ENCODE data around the gene C2CD2L. TPM values are rescaled to one million over a fixed set of nuclear protein-coding genes. Genes with fewer than 3 reads are reported as not detected.

C2CD2L gene
- total RNA-seq, 1 experiment from 2014 or later: 5.6 TPM

DNA sequence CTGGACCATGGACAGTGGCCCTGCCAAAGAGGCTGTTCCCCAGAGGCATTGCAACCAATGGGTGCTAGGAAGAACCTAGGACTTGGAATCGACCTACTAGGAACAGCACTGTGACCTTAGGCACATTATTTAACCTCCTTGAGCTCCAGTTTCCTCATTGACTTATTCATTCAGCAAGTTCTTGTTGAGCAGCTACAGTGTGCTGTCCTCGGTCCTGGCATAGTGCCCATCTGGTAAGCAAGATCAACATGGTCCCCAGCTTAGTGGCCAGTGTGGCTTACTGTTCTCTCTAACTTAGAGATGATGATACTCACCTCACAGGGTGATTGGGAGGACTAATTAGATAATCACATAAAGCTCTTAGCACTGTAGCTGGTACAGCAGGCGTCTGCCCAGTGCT is 49.9 kb downstream of the C2CD2L start:
- Histone ChIP-seq H3K79me2 (ENCODE audit: insufficient read depth, low read length) (no peaks in the 10 kb centered on the region), H2BK15ac (ENCODE audit: low read depth, low read length) (no peak overlapping the region), H3K9ac (ENCODE audit: extremely low read depth, insufficient read length, low read length) (no peak overlapping the region), H2BK120ac (ENCODE audit: low read depth, low read length, poor library complexity, severe bottlenecking) (no peak overlapping the region), H2AFZ (ENCODE audit: low read length) (no peak overlapping the region), H3K79me1 (ENCODE audit: insufficient read depth, low read depth, low read length, poor library complexity, severe bottlenecking) (no peaks in the 10 kb centered on the region), H2AK5ac (ENCODE audit: insufficient read length, low read length) (no peak overlapping the region), H3K23me2 (ENCODE audit: insufficient read length, low read depth, low read length, poor library complexity, severe bottlenecking) (no peaks in the 10 kb centered on the region), H3K56ac (ENCODE audit: insufficient read length, low read depth, low read length) (no peak overlapping the region), H3K9me3 (ENCODE audit: control insufficient read depth, low read depth, low read length) (no peaks in the 10 kb centered on the region), H3K4me1 (ENCODE audit: insufficient read depth, low read length) (no peaks in the 10 kb centered on the region), H3K18ac (ENCODE audit: insufficient read length, low read depth, low read length) (no peak overlapping the region), H3T11ph (ENCODE audit: low read length) (no peak overlapping the region), H2BK20ac (ENCODE audit: low read depth, low read length, poor library complexity, severe bottlenecking) (no peak overlapping the region), H3K4me2 (ENCODE audit: insufficient read depth, insufficient read length, low read length) (no peak overlapping the region), H4K91ac (ENCODE audit: insufficient read length, low read depth, low read length) (no peak overlapping the region), H3K27me3 (ENCODE audit: insufficient read depth, low read length) (no peaks in the 10 kb centered on the region), H2BK12ac (ENCODE audit: insufficient read length, low read depth, low read length) (no peak overlapping the region), H4K8ac (replicated peaks; ENCODE audit: insufficient read length, low read depth, low read length) (no peak overlapping the region), H3K27ac (ENCODE audit: insufficient read length, low read depth, low read length) (no peak overlapping the region), H3K4ac (ENCODE audit: low read depth, low read length) (no peak overlapping the region), H4K5ac (ENCODE audit: insufficient read length, low read depth, low read length) (no peak overlapping the region), H3K23ac (ENCODE audit: insufficient read length, low read depth, low read length) (no peak overlapping the region), H3K14ac (ENCODE audit: insufficient read depth, low read length) (no peak overlapping the region), H2BK5ac (ENCODE audit: insufficient read length, low read length) (no peak overlapping the region), H4K20me1 (ENCODE audit: control insufficient read depth, insufficient read depth, insufficient read length) (no peaks in the 10 kb centered on the region)
- WGBS (ENCODE audit: extremely low coverage, insufficient read length, low lambda C conversion rate): no CpG with 5 or more reads among the region's 3 CpGs
- no peak overlapping the region for H3K4me3 Mint-ChIP-seq
- peaks cover 25% of the 10 kb centered on the region for H3K27me3 Mint-ChIP-seq (ENCODE audit: low read depth)
- no peaks in the 10 kb centered on the region for H3K36me3 Mint-ChIP-seq (ENCODE audit: insufficient read depth in 1 of 3, low read depth in 3 of 3)
- no peaks in the 10 kb centered on the region for H3K9me3 Mint-ChIP-seq
- H3K27ac Mint-ChIP-seq: no peak overlapping the region
- no peak for DNase-seq
- TF ChIP-seq, protein P1, sequence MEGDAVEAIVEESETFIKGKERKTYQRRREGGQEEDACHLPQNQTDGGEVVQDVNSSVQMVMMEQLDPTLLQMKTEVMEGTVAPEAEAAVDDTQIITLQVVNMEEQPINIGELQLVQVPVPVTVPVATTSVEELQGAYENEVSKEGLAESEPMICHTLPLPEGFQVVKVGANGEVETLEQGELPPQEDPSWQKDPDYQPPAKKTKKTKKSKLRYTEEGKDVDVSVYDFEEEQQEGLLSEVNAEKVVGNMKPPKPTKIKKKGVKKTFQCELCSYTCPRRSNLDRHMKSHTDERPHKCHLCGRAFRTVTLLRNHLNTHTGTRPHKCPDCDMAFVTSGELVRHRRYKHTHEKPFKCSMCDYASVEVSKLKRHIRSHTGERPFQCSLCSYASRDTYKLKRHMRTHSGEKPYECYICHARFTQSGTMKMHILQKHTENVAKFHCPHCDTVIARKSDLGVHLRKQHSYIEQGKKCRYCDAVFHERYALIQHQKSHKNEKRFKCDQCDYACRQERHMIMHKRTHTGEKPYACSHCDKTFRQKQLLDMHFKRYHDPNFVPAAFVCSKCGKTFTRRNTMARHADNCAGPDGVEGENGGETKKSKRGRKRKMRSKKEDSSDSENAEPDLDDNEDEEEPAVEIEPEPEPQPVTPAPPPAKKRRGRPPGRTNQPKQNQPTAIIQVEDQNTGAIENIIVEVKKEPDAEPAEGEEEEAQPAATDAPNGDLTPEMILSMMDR (conservative IDR thresholded peaks at IDR 0.05): no peak
- H3K4me1 Mint-ChIP-seq: peaks cover 13 to 20% of the 10 kb centered on the region in 2 experiments

All from H9 (cell line).